PFSK-1 (cell line): Measurements from ENCODE around the gene ALDOA.

Experiments
- POLR2AphosphoS5 ChIP-seq: IDR thresholded peaks from 2 replicates; pipeline ENCODE4 v1.6.1; 2012; ENCODE audit warnings: low read depth, mild to moderate bottlenecking, control low read depth, low read length, moderate library complexity
- SIN3A ChIP-seq: IDR thresholded peaks from 2 replicates; pipeline ENCODE4 v1.6.1; 2012; ENCODE audit warnings: mild to moderate bottlenecking, low read length, moderate library complexity, borderline replicate concordance; ENCODE audit not compliant: insufficient read depth
- TAF1 ChIP-seq: IDR thresholded peaks from 2 replicates; pipeline ENCODE4 v1.6.1; 2012; ENCODE audit warnings: low read length, control low read depth, borderline replicate concordance; ENCODE audit not compliant: insufficient read depth
- TF ChIP-seq, protein P1 (sequence below), 2 experiments: IDR thresholded peaks; 2 replicates each; pipeline versions ENCODE4 v1.6.1 to v1.8.0; 2011 to 2012; ENCODE audit warnings: low read depth in 2 of 2, low read length in 2 of 2, control low read depth in 1 of 2, inconsistent platforms in 1 of 2, mild to moderate bottlenecking in 1 of 2, moderate library complexity in 1 of 2; ENCODE audit not compliant: insufficient read depth in 1 of 2

DNA sequence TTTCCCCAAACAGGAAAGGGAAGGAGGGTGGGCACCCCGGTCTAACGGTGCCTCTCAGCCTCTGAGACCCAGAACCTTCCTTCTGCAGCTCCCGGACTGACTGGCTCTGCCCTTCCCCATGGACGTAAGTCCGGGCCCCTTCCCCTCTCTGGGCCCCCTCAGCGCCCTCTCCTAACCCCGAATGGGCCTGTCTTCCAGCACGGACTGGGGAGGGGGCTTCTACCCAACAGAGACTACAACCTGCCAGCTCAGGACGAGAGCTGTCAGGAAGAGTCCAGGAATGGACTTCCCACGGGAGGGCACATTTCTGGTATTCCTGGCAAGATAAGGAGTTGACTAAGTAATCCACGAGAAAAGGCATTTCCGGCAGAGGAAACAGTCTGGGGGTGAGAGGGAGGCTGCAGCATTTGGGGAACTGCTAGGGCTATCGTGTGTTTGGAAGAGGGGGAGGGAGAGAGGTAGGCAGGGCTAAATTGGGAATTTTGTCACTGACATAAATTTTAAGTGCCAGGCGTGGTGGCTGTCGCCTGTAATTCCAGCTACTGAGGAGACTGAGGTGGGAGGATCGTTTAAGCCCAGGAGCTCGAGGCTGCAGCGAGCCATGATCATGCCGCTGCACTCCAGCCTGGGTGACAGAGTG lies 12.1 kb upstream of the ALDOA start:
- TF ChIP-seq POLR2AphosphoS5 = no peak
- TF ChIP-seq, protein P1, sequence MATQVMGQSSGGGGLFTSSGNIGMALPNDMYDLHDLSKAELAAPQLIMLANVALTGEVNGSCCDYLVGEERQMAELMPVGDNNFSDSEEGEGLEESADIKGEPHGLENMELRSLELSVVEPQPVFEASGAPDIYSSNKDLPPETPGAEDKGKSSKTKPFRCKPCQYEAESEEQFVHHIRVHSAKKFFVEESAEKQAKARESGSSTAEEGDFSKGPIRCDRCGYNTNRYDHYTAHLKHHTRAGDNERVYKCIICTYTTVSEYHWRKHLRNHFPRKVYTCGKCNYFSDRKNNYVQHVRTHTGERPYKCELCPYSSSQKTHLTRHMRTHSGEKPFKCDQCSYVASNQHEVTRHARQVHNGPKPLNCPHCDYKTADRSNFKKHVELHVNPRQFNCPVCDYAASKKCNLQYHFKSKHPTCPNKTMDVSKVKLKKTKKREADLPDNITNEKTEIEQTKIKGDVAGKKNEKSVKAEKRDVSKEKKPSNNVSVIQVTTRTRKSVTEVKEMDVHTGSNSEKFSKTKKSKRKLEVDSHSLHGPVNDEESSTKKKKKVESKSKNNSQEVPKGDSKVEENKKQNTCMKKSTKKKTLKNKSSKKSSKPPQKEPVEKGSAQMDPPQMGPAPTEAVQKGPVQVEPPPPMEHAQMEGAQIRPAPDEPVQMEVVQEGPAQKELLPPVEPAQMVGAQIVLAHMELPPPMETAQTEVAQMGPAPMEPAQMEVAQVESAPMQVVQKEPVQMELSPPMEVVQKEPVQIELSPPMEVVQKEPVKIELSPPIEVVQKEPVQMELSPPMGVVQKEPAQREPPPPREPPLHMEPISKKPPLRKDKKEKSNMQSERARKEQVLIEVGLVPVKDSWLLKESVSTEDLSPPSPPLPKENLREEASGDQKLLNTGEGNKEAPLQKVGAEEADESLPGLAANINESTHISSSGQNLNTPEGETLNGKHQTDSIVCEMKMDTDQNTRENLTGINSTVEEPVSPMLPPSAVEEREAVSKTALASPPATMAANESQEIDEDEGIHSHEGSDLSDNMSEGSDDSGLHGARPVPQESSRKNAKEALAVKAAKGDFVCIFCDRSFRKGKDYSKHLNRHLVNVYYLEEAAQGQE (IDR thresholded peaks at IDR 0.05; ENCODE audit: insufficient read depth in 1 of 2, low read depth in 2 of 2, low read length in 2 of 2) = no peak
- no peak for TF ChIP-seq SIN3A
- no peak for TF ChIP-seq TAF1
